SU-DHL-6 (cell line): ENCODE data around the gene OSM.

Source experiments
- H2AFZ ChIP-seq: fragments of 200-600 bp; sonication (generic); 2 replicates; pipeline ENCODE4 v1.6.1; 2014; ENCODE audit warnings: low read depth, mild to moderate bottlenecking, moderate library complexity, mixed read lengths, antibody characterized with exemption, low read length; ENCODE audit not compliant: severe bottlenecking
- H3F3A ChIP-seq: fragments of 200-600 bp; shearing (Covaris generic); 2 replicates; pipeline ENCODE4 v1.6.0; 2016; ENCODE audit warnings: antibody characterized with exemption, mild to moderate bottlenecking; ENCODE audit not compliant: insufficient read depth
- H3K27ac ChIP-seq: fragments of 200-600 bp; sonication (generic); 2 replicates; pipeline ENCODE4 v1.5.1; 2016; ENCODE audit warnings: low read depth, mild to moderate bottlenecking, low read length, moderate library complexity, mixed read lengths
- H3K27me3 ChIP-seq: fragments of 200-600 bp; sonication (generic), shearing (Covaris generic); 2 replicates; pipeline ENCODE4 v1.6.0; 2014; ENCODE audit warnings: mild to moderate bottlenecking, low read length
- H3K36me3 ChIP-seq: fragments of 200-600 bp; sonication (generic); 2 replicates; pipeline ENCODE4 v1.6.1; 2014; ENCODE audit warnings: mild to moderate bottlenecking, low read length, mixed read lengths
- H3K4me2 ChIP-seq: fragments of 300-600, 200-600 bp; shearing (Covaris generic), sonication (generic); 2 replicates; pipeline ENCODE4 v1.6.0; 2014; ENCODE audit warnings: low read length, low read depth, mild to moderate bottlenecking; ENCODE audit not compliant: poor library complexity, severe bottlenecking
- H3K4me3 ChIP-seq: fragments of 200-600 bp; sonication (generic); 2 replicates; pipeline ENCODE4 v1.5.1; 2014; ENCODE audit warnings: antibody characterized with exemption, low read length, mild to moderate bottlenecking, mixed read lengths; ENCODE audit not compliant: insufficient read depth, poor library complexity, severe bottlenecking
- H3K79me2 ChIP-seq: fragments of 200-600 bp; sonication (generic); 2 replicates; pipeline ENCODE4 v1.6.1; 2014; ENCODE audit warnings: mild to moderate bottlenecking, low read length, moderate library complexity; ENCODE audit not compliant: insufficient read depth
- H3K9ac ChIP-seq: fragments of 200-600 bp; sonication (generic); 2 replicates; pipeline ENCODE4 v1.7.0; 2014; ENCODE audit warnings: mild to moderate bottlenecking, low read length
- H3K9me2 ChIP-seq: fragments of 200-600 bp; sonication (generic); replicated peaks from 2 replicates; pipeline ENCODE4 v1.6.1; 2014; ENCODE audit warnings: low read length; ENCODE audit not compliant: insufficient read depth
- H3K9me3 ChIP-seq: fragments of 200-600 bp; sonication (generic); 2 replicates; pipeline ENCODE4 v1.6.1; 2014; ENCODE audit warnings: low read length, mixed read lengths; ENCODE audit not compliant: insufficient read depth
- H4K20me1 ChIP-seq: fragments of 200-600 bp; sonication (generic); 2 replicates; pipeline ENCODE4 v1.6.1; 2014; ENCODE audit warnings: low read depth, mild to moderate bottlenecking, antibody characterized with exemption, low read length, moderate library complexity, mixed read lengths
- CTCF ChIP-seq: fragments of 200-600 bp; sonication (generic); IDR thresholded peaks from one replicate; pipeline ENCODE4 v1.5.1; 2017; ENCODE audit warnings: antibody characterized with exemption, mild to moderate bottlenecking, low read length, moderate library complexity; ENCODE audit not compliant: insufficient read depth, poor library complexity, severe bottlenecking
- EZH2phosphoT487 ChIP-seq: fragments of 200-600 bp; sonication (generic), shearing (Covaris generic); conservative IDR thresholded peaks from 2 replicates; pipeline ENCODE4 v1.6.1; 2018; ENCODE audit warnings: mild to moderate bottlenecking, antibody characterized with exemption, low read length, moderate library complexity, mixed read lengths

Gene OSM

DNA sequence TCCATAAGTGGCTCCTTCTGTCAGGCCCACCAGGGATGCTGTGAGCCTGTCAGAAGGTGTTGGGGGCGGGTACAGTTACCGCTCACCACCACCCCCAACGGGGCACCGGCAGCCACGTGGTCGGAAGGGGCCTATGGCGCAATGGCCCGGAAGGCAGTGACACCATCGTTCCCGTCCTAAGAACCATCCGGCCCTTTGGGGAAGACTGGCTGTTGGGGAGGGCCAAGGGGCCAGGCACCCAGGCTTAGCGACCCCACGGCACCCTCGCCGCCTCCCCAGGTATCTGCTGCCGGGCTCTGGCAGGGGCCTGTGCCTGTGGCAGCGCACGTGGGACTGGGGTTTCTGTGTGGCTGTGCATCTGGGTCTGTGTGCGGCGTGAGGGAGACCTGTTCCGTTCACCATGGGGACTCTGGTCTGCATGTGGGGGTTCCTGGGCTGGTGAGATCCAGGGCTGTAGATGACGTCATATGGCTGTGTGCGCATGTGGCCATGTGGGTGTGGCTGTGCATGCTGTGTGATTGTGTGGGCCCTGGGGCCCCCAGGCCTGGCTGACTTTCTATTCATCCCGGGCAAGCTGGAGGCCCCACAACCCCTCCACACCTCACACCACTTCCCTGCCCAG, 717 bp downstream of the OSM start:
- no peak overlapping the region for H3K4me3 ChIP-seq
- TF ChIP-seq CTCF (no peak), EZH2phosphoT487 (no peak)

GRCh38 chr22:30265131-30265720, 1.4 kb downstream of the OSM start:
- no peaks in the 10 kb centered on the region for H3K9me3 ChIP-seq
- H3K36me3 ChIP-seq: no peaks in the 10 kb centered on the region
- H2AFZ ChIP-seq: no peak overlapping the region
- no peak overlapping the region for H3K27ac ChIP-seq
- no peaks in the 10 kb centered on the region for H3K27me3 ChIP-seq
- no peak for TF ChIP-seq EZH2phosphoT487
- no peak for TF ChIP-seq CTCF
- no peak overlapping the region for H3K4me2 ChIP-seq
- no peak overlapping the region for H3K9ac ChIP-seq
- H3F3A ChIP-seq: no peaks in the 10 kb centered on the region
- H4K20me1 ChIP-seq: no peaks in the 10 kb centered on the region
- H3K4me3 ChIP-seq: no peak overlapping the region
- H3K79me2 ChIP-seq: no peaks in the 10 kb centered on the region
- no peaks in the 10 kb centered on the region for H3K9me2 ChIP-seq

More for the DNA sequence above, 717 bp downstream of the OSM start:
- Histone ChIP-seq H3K27ac (no peak overlapping the region), H3K27me3 (no peaks in the 10 kb centered on the region), H4K20me1 (no peaks in the 10 kb centered on the region), H2AFZ (no peak overlapping the region), H3F3A (no peaks in the 10 kb centered on the region), H3K9me2 (no peaks in the 10 kb centered on the region), H3K9me3 (no peaks in the 10 kb centered on the region), H3K79me2 (no peaks in the 10 kb centered on the region), H3K4me2 (peak overlapping the region; percentile 25), H3K36me3 (no peaks in the 10 kb centered on the region), H3K9ac (no peak overlapping the region)

DNA sequence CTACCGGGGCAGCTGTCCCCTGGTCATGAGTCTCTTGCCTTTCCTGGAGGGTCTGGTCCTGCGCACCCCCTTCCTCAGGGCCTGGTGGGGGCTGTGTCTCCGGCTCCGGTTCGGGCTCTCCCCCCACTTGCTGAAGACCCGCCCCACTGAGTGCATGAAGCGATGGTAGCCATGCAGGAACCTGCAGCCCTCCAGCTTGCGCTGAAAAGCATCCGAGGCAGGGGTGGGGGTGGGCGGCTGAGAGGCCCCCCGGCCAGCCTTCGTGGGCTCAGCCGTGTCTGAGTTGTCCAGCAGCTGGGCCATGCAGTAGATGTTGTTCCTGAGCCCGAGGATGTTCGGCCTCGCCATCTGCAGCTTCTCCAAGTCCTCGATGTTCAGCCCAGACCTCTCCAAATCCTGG, 2.8 kb downstream of the OSM start:
- Histone ChIP-seq H3K27me3 (no peaks in the 10 kb centered on the region), H2AFZ (no peak overlapping the region), H4K20me1 (no peaks in the 10 kb centered on the region), H3F3A (no peaks in the 10 kb centered on the region), H3K4me2 (no peak overlapping the region), H3K27ac (no peak overlapping the region), H3K9me2 (no peaks in the 10 kb centered on the region), H3K9ac (no peak overlapping the region), H3K79me2 (no peaks in the 10 kb centered on the region), H3K36me3 (no peaks in the 10 kb centered on the region), H3K4me3 (no peak overlapping the region), H3K9me3 (no peaks in the 10 kb centered on the region)
- TF ChIP-seq CTCF (no peak), EZH2phosphoT487 (no peak)
